ENCODE measurements around the gene ALDH1A2. TPM values are rescaled to one million over a fixed set of nuclear protein-coding genes. Genes with fewer than 3 reads are reported as not detected.
"Not testable (repeated sequence)": the region's sequence is repeated elsewhere in the genome, so short reads cannot be mapped to it uniquely, and the experiment has no call there.

Gene ALDH1A2
- total and polyA plus RNA-seq, 11 donors: 1.9 to 63.3 (median 6.8) TPM

- no peaks in the 10 kb centered on the region for H3K36me3 ChIP-seq
- TF ChIP-seq CTCF (IDR thresholded peaks at IDR 0.05) (no peak), POLR2A (IDR thresholded peaks at IDR 0.05) (no peak)
- H3K27ac ChIP-seq: no peak overlapping the region
- no peak overlapping the region for H3K4me3 ChIP-seq
- ATAC-seq: no peak
- intact Hi-C loops (cut with DNase I): no loop called here
- H3K27me3 ChIP-seq: no peaks in the 10 kb centered on the region
- no peaks in the 10 kb centered on the region for H3K9me3 ChIP-seq
- H3K4me1 ChIP-seq: no peaks in the 10 kb centered on the region
- DNase-seq: no peak
- WGBS, 4 donors: 75 to 86% (median 77%) methylated on average over 2 of the region's 2 CpGs
Measured at GRCh38 chr15:58086491-58086890, 21.0 kb upstream of the ALDH1A2 start.

- intact Hi-C loops (cut with DNase I): no loop called here
- no peak overlapping the region for H3K27ac ChIP-seq
- H3K27me3 ChIP-seq: no peaks in the 10 kb centered on the region
- ATAC-seq (no peak), DNase-seq (no peak)
- H3K9me3 ChIP-seq: no peaks in the 10 kb centered on the region
- no peak overlapping the region for H3K4me3 ChIP-seq
- TF ChIP-seq CTCF (IDR thresholded peaks at IDR 0.05) (no peak), POLR2A (IDR thresholded peaks at IDR 0.05) (no peak)
- H3K4me1 ChIP-seq: no peaks in the 10 kb centered on the region
- no peaks in the 10 kb centered on the region for H3K36me3 ChIP-seq
Measured at GRCh38 chr15:58083526-58083925, 18.0 kb upstream of the ALDH1A2 start.

GRCh38 chr15:58081891-58082290 lies 16.4 kb upstream of the ALDH1A2 start:
- TF ChIP-seq CTCF (IDR thresholded peaks at IDR 0.05) (no peak), POLR2A (IDR thresholded peaks at IDR 0.05) (no peak)
- Histone ChIP-seq H3K4me1 (no peaks in the 10 kb centered on the region), H3K36me3 (no peaks in the 10 kb centered on the region), H3K27me3 (no peaks in the 10 kb centered on the region), H3K4me3 (no peak overlapping the region), H3K27ac (no peak overlapping the region), H3K9me3 (no peaks in the 10 kb centered on the region)
- intact Hi-C loops (cut with DNase I): no loop called here
- 92 to 95% (median 94%) methylated on average over 4 of the region's 4 CpGs for WGBS, 4 donors
- no peak for ATAC-seq
- no peak for DNase-seq

- Histone ChIP-seq H3K4me3 (no peak overlapping the region), H3K27me3 (no peaks in the 10 kb centered on the region), H3K9me3 (no peaks in the 10 kb centered on the region), H3K27ac (no peak overlapping the region), H3K36me3 (no peaks in the 10 kb centered on the region), H3K4me1 (no peaks in the 10 kb centered on the region)
- ATAC-seq: no peak
- TF ChIP-seq POLR2A (IDR thresholded peaks at IDR 0.05): no peak
- no peak for TF ChIP-seq CTCF (IDR thresholded peaks at IDR 0.05)
- 93 to 96% (median 95%) methylated on average over 1 of the region's 1 CpG for WGBS, 4 donors
- no peak for DNase-seq
- intact Hi-C loops (cut with DNase I): no loop called here
Measured at GRCh38 chr15:58081456-58081855, 15.9 kb upstream of the ALDH1A2 start.

GRCh38 chr15:58080959-58081358 lies 15.4 kb upstream of the ALDH1A2 start:
- H3K9me3 ChIP-seq; H3K4me1 ChIP-seq; H3K27ac ChIP-seq; H3K27me3 ChIP-seq; H3K4me3 ChIP-seq; H3K36me3 ChIP-seq; intact Hi-C loops (cut with DNase I); ATAC-seq; DNase-seq: not testable (repeated sequence)
- WGBS, 4 donors: 92 to 96% (median 94%) methylated on average over 5 of the region's 5 CpGs
